MM.1S (cell line): ENCODE results near the gene KMO.

Experiments
- DNase-seq: peaks from one replicate; pipeline ENCODE4 v3.0.0-alpha.2; 2015
- H2AFZ ChIP-seq: fragments of 300-600 bp; sonication (generic); 2 replicates; pipeline ENCODE4 v1.6.0; 2016; ENCODE audit warnings: antibody characterized with exemption, low read length
- H3F3A ChIP-seq: fragments of 300-600 bp; sonication (generic); 2 replicates; pipeline ENCODE4 v1.6.1; 2016; ENCODE audit warnings: mild to moderate bottlenecking, antibody characterized with exemption, low read length, moderate library complexity, mixed read lengths; ENCODE audit not compliant: insufficient read depth
- H3K27ac ChIP-seq: fragments of 300-600 bp; sonication (generic); 2 replicates; pipeline ENCODE4 v1.5.1; 2016; ENCODE audit warnings: mild to moderate bottlenecking, low read length
- H3K27me3 ChIP-seq: fragments of 300-600 bp; sonication (generic); replicated peaks from 2 replicates; pipeline ENCODE4 v1.6.0; 2016; ENCODE audit warnings: low read length; ENCODE audit not compliant: insufficient read depth
- H3K36me3 ChIP-seq: fragments of 300-600 bp; sonication (generic); replicated peaks from 2 replicates; pipeline ENCODE4 v1.6.1; 2016; ENCODE audit warnings: mild to moderate bottlenecking, low read length, mixed read lengths; ENCODE audit not compliant: insufficient read depth
- H3K4me1 ChIP-seq: fragments of 300-600 bp; sonication (generic); 2 replicates; pipeline ENCODE4 v1.6.1; 2016; ENCODE audit warnings: low read length, mixed read lengths
- H3K4me2 ChIP-seq: fragments of 300-600 bp; sonication (generic); 2 replicates; pipeline ENCODE4 v1.6.0; 2016; ENCODE audit warnings: low read depth, low read length
- H3K4me3 ChIP-seq: fragments of 300-600 bp; sonication (generic); 2 replicates; pipeline ENCODE4 v1.5.1; 2016; ENCODE audit warnings: low read length, mixed read lengths
- H3K79me2 ChIP-seq: fragments of 300-600 bp; sonication (generic); 2 replicates; pipeline ENCODE4 v1.6.1; 2016; ENCODE audit warnings: mixed run types, low read length, mixed read lengths
- H3K9ac ChIP-seq: fragments of 300-600 bp; sonication (generic); 2 replicates; pipeline ENCODE4 v1.6.1; 2016; ENCODE audit warnings: low read length, mixed read lengths
- H3K9me2 ChIP-seq: fragments of 300-600 bp; sonication (generic); replicated peaks from 2 replicates; pipeline ENCODE4 v1.6.1; 2016; ENCODE audit warnings: mild to moderate bottlenecking, low read length, mixed read lengths; ENCODE audit not compliant: insufficient read depth
- H3K9me3 ChIP-seq: fragments of 300-600 bp; sonication (generic); replicated peaks from 2 replicates; pipeline ENCODE4 v1.6.1; 2016; ENCODE audit warnings: mild to moderate bottlenecking, low read length, mixed read lengths; ENCODE audit not compliant: insufficient read depth
- H4K20me1 ChIP-seq: fragments of 300-600 bp; sonication (generic); 2 replicates; pipeline ENCODE4 v1.6.1; 2016; ENCODE audit warnings: mild to moderate bottlenecking, low read length, moderate library complexity, mixed read lengths; ENCODE audit not compliant: insufficient read depth
- CTCF ChIP-seq: fragments of 300-600 bp; sonication (generic); IDR thresholded peaks from 2 replicates; pipeline ENCODE4 v1.5.1; 2016; ENCODE audit warnings: antibody characterized with exemption, low read length, mixed read lengths
- EZH2 ChIP-seq: fragments of 300-600 bp; sonication (generic); optimal IDR thresholded peaks from 2 replicates; pipeline ENCODE3; 2017; ENCODE audit warnings: low read depth, mild to moderate bottlenecking, antibody characterized with exemption, low read length, mixed read lengths
- EZH2phosphoT487 ChIP-seq: fragments of 300-600 bp; sonication (generic); IDR thresholded peaks from 2 replicates; pipeline ENCODE4 v1.6.1; 2018; ENCODE audit warnings: antibody characterized with exemption, low read length

The KMO gene

GRCh38 chr1:241611736-241612135 lies 79.6 kb downstream of the KMO start:
- no peaks in the 10 kb centered on the region for H3K4me1 ChIP-seq

DNA sequence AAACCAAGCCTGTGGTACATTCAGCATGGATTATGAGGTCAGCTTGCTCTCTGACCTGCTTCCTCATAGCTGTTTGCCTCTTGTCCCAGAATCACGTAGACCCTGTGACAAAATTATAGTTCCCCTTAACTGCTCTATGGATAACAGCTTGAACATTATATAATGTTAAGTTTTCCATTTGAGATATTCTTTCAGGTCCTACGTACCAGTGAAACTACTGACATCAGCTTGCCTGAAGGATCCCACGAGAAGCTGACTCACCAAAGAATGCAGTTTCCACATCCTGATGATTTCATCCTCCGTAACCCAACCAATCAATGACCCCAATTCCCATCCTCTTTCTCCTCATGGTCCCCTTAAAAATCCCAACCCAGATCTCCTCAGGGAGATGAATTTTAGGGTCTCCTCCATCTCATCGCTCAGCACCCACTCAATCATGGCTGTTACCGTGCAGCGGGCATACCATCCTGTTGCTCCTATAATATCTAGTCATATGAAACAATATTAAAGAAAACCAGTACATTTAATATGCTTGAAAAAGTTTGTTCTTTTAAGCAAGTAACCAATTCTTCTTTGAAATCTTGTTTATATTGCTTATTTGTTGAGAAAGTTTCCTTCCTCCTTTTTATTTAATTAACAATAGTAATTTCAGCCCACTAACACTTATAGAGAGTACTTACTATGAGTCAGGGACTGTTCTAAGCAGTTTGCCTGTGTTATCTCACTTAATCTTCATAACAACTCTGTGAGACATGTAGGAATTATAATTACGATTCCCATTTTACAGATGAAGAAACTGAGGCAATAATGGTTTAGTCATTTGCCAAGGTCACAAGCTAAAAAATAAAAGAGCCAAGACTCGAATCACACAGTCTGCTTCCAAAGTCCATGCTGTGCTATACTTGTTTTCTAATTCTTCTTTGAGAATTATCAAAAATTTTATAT lies 80.6 kb downstream of the KMO start:
- H2AFZ ChIP-seq, result no peak overlapping the region
- no peak for DNase-seq
- TF ChIP-seq EZH2 (no peak), EZH2phosphoT487 (no peak), CTCF (no peak)
- no peak overlapping the region for H3K9ac ChIP-seq
- no peaks in the 10 kb centered on the region for H3K9me3 ChIP-seq
- H3F3A ChIP-seq, result no peaks in the 10 kb centered on the region
- H3K79me2 ChIP-seq, result no peaks in the 10 kb centered on the region
- no peaks in the 10 kb centered on the region for H4K20me1 ChIP-seq
- H3K4me3 ChIP-seq, result no peak overlapping the region
- no peak overlapping the region for H3K27ac ChIP-seq
- no peaks in the 10 kb centered on the region for H3K36me3 ChIP-seq
- H3K4me1 ChIP-seq, result no peaks in the 10 kb centered on the region
- no peaks in the 10 kb centered on the region for H3K9me2 ChIP-seq
- H3K4me2 ChIP-seq, result no peak overlapping the region
- H3K27me3 ChIP-seq, result no peaks in the 10 kb centered on the region

More at GRCh38 chr1:241611736-241612135, 79.6 kb downstream of the KMO start:
- no peak overlapping the region for H2AFZ ChIP-seq
- no peak for DNase-seq
- H3K79me2 ChIP-seq, result no peaks in the 10 kb centered on the region
- H3F3A ChIP-seq, result no peaks in the 10 kb centered on the region
- no peaks in the 10 kb centered on the region for H3K9me2 ChIP-seq
- no peak overlapping the region for H3K4me3 ChIP-seq
- H3K9ac ChIP-seq, result no peak overlapping the region
- no peak for TF ChIP-seq EZH2phosphoT487
- no peak for TF ChIP-seq EZH2
- TF ChIP-seq CTCF, result no peak
- H3K27me3 ChIP-seq, result no peaks in the 10 kb centered on the region
- no peaks in the 10 kb centered on the region for H3K36me3 ChIP-seq
- H3K4me2 ChIP-seq, result no peak overlapping the region
- H4K20me1 ChIP-seq, result no peaks in the 10 kb centered on the region
- H3K9me3 ChIP-seq, result no peaks in the 10 kb centered on the region
- no peak overlapping the region for H3K27ac ChIP-seq

- Histone ChIP-seq H3K27ac (no peak overlapping the region), H3K9me2 (no peaks in the 10 kb centered on the region), H3F3A (no peaks in the 10 kb centered on the region), H3K9me3 (no peaks in the 10 kb centered on the region), H2AFZ (no peak overlapping the region), H3K27me3 (no peaks in the 10 kb centered on the region), H3K4me3 (no peak overlapping the region), H3K36me3 (no peaks in the 10 kb centered on the region), H3K4me2 (no peak overlapping the region), H3K4me1 (no peaks in the 10 kb centered on the region), H4K20me1 (no peaks in the 10 kb centered on the region), H3K9ac (no peak overlapping the region), H3K79me2 (no peaks in the 10 kb centered on the region)
- DNase-seq, result no peak
- TF ChIP-seq EZH2 (no peak), EZH2phosphoT487 (no peak), CTCF (no peak)
Measured at GRCh38 chr1:241614144-241614543, 82.0 kb downstream of the KMO start.
